ENCODE results near the gene PKD1.

The PKD1 gene

DNA sequence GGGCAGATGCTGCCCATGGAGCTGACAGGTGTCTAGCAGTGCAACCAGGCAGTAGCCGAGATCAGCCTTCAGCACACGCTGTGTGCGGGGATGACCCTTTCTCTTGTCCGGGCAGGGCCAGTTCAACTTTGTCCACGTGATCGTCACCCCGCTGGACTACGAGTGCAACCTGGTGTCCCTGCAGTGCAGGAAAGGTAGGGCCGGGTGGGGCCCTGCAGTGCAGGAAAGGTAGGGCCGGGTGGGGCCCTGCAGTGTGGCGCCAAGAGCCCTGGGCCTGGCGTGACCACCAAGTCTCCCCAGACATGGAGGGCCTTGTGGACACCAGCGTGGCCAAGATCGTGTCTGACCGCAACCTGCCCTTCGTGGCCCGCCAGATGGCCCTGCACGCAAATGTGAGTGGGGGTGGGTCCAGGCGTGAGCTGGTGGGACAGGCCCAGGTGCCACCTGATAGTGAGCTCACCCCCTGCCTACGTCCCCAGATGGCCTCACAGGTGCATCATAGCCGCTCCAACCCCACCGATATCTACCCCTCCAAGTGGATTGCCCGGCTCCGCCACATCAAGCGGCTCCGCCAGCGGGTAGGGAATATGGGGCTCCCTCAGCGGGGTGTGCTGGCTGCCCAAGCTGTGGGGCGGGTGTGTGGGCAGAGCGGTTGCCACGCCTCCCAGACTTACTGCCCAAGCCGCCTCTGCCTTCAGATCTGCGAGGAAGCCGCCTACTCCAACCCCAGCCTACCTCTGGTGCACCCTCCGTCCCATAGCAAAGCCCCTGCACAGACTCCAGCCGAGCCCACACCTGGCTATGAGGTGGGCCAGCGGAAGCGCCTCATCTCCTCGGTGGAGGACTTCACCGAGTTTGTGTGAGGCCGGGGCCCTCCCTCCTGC lies 47.7 kb downstream of the PKD1 start:
- no peak for DNase-seq (ENCODE audit: low read depth in 2 of 2)

- no peak for DNase-seq (ENCODE audit: low read depth in 2 of 2)
Measured at GRCh38 chr16:2086812-2087747, 48.6 kb downstream of the PKD1 start.

DNA sequence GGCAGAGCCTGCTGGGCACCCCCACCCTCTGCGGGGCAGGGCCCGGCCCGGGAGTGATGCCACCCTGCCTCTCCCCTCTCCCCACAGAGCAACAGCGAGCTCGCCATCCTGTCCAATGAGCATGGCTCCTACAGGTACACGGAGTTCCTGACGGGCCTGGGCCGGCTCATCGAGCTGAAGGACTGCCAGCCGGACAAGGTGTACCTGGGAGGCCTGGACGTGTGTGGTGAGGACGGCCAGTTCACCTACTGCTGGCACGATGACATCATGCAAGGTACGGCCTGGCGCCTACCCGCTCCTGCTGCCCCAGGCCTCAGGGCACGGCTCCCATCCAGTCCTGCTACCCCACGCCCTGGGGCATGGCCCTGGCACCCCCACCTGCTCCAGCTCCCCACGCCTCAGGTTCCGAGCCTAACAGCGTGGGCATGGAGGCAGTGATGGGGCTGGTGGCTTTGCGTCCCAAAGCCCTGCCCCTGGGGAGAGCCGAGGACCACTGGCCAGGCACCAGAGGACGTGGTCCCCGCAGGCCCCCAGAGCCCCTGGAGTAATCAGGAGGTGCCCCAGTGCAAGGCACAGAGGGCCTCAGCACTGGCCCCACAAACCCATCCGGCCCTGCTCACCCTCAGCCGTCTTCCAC lies 49.5 kb downstream of the PKD1 start:
- no peak for DNase-seq (ENCODE audit: low read depth in 2 of 2)

DNA sequence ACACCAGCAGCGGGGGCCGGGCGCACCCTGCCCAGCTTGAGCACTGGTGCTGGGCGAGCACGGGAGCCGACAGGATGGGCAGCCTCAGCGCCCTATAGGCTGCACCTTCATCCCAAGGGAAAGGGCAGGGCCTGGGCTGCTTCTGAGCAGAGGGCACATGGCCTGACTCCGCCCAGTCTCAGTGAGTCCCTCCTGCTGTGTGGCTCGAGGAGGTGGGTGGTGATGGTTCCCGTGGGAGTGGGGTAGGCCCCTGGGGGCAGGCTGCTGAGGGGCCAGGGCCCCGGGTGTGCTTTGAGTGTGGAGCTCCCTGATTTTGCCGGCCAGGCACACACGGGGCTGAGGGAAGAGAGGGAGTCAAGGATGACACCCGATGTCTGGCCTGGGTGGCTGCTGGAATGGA lies 50.0 kb downstream of the PKD1 start:
- no peak for DNase-seq (ENCODE audit: low read depth in 2 of 2)

- DNase-seq (ENCODE audit: low read depth in 2 of 2): no peak
Measured at GRCh38 chr16:2084895-2085625, 50.6 kb downstream of the PKD1 start.

- no peak for DNase-seq (ENCODE audit: low read depth in 2 of 2)
Measured at GRCh38 chr16:2083876-2084780, 51.6 kb downstream of the PKD1 start.

DNA sequence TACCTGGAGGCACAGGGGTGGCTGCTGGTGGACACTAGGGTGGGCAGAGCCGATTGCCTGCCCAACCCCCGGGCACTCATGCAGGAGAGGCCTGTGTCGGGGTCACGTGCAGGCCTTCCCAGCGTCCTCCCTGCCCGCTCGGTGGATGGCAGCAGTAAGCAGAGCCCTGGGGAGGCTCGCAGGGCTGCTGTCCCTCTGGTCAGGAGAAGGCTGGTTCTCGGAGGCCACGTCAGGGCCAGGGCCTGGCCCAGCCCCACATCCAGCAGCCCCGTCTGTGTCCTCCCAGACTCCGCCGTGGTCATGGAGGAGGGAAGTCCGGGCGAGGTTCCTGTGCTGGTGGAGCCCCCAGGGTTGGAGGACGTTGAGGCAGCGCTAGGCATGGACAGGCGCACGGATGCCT lies 52.3 kb downstream of the PKD1 start:
- no peak for DNase-seq (ENCODE audit: low read depth in 2 of 2)

GRCh38 chr16:2082983-2083364 lies 52.7 kb downstream of the PKD1 start:
- no peak for DNase-seq (ENCODE audit: low read depth in 2 of 2)

- no peak for DNase-seq (ENCODE audit: low read depth in 2 of 2)
Measured at GRCh38 chr16:2082171-2082982, 53.3 kb downstream of the PKD1 start.

- DNase-seq (ENCODE audit: low read depth in 2 of 2): no peak
Measured at GRCh38 chr16:2081201-2082084, 54.3 kb downstream of the PKD1 start.

- no peak for DNase-seq (ENCODE audit: low read depth in 2 of 2)
Measured at GRCh38 chr16:2079991-2080390, 55.7 kb downstream of the PKD1 start.

GRCh38 chr16:2079311-2079800 lies 56.3 kb downstream of the PKD1 start:
- no peak for DNase-seq (ENCODE audit: low read depth in 2 of 2)

DNA sequence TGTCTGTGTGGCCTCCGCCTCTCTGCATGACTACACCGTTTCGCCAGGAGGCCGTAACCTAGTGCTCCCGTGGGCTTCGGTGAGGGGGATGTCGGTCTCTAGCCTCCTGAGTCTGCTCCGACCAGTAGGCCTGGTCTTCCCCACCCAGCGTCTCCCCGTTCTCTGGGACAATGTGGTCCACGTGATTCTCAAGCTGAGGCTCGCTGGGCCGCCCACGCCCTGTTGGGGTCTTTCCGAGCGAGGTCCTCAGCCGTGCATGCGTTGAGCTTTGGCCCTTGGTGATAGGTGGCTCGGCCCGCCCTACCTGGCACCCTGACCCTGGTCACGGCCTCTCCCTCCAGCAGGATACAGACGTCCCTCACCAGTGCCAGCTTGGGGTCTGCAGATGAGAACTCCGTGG lies 57.0 kb downstream of the PKD1 start:
- no peak for DNase-seq (ENCODE audit: low read depth in 2 of 2)

DNA sequence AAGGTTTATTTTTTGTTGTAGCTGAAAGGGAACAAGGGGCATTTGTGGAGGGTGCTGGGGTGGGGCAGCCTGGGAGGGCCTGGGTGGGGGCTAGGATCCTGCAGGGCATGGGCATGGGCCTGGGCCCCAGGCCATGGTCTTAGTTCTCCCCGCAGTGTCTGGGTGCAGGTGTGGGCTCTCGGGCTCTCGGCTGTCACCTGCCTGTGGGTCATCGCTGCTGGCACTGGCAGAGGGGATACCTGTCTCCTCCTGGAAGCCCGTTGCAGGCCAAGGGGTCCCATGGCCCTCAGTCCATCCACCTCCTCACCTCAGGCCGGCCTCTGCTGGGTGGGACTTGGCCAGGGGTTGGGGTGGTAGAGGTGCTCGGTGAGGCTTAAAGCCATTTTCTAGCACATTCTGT lies 57.6 kb downstream of the PKD1 start:
- DNase-seq (ENCODE audit: low read depth in 2 of 2): no peak

GRCh38 chr16:2077696-2078095 lies 58.0 kb downstream of the PKD1 start:
- DNase-seq (ENCODE audit: low read depth in 2 of 2): no peak

DNA sequence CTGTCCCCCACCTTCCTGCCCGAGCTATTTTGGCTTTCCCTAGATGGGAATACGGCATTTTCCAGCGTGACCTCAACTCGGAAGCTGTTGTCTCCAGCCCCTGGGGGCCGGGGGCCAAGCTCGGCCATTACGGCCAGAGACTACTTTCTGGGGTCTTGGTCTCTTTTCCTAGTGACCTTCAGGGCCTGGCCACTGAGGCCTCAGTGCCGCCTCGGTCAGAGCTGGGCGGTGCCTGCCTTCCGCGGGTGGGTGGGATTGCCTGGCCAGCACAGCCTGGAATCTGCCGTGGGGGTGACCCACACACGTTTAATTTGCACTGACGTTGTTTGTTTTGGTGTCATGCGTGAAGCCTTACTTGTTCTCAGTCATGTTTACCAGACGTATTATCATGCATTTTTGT lies 58.7 kb downstream of the PKD1 start:
- DNase-seq (ENCODE audit: low read depth in 2 of 2): no peak

- DNase-seq (ENCODE audit: low read depth in 2 of 2): no peak
Measured at GRCh38 chr16:2076072-2076865, 59.4 kb downstream of the PKD1 start.

DNA sequence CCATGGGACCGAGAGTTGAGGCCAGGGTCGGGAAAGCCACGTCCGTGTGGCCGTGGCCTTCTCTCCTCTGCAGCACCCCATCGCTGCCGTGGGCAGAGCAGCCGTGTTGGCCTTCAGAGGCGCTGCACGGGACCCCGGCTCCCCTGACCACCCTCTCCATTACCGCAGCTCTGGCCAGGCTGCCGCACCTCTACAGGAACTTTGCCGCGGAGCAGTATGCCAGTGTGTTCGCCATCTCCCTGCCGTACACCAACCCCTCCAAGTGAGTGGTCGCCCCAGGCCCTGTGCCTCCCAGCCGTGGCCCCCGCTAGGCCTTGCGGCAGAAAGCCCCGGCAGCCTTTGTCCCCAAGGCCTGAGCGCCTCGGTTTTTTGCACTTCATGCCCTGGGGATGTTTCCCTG lies 60.1 kb downstream of the PKD1 start:
- no peak for DNase-seq (ENCODE audit: low read depth in 2 of 2)
